GM19324 (cell line): ENCODE results near the gene CREBBP.

Source experiments
- ATAC-seq: cut with Tn5 transposase; IDR thresholded peaks from one replicate; pipeline ENCODE4 v1.9.1; 2021; ENCODE audit warnings: mild to moderate bottlenecking, moderate library complexity; ENCODE audit not compliant: unreplicated experiment, low FRiP score

CREBBP gene

DNA sequence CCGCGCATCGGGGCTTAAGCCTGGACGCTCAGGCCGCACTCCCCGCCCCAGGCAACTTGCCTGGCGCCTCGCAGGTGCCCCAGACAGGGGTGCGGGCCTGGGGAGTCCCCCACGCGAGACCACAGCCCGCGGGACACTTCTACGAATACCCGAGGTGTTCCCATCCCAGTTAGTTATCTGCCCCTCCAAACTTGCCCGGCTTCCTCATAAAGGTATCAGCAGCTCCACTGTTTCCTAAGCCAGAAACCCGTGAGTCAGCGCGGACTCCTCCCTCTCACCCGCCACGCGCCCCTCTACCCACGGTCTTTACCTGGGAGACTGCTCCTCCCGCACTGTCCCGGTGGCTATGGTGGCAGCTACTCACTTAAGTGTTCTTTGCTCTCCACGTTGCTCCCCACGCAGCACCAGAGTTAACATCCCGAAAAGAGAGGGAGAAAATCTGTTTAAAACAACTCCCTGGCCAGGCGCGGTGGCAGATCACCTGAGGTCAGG, 1.0 kb upstream of the CREBBP start:
- ATAC-seq = no peak

DNA sequence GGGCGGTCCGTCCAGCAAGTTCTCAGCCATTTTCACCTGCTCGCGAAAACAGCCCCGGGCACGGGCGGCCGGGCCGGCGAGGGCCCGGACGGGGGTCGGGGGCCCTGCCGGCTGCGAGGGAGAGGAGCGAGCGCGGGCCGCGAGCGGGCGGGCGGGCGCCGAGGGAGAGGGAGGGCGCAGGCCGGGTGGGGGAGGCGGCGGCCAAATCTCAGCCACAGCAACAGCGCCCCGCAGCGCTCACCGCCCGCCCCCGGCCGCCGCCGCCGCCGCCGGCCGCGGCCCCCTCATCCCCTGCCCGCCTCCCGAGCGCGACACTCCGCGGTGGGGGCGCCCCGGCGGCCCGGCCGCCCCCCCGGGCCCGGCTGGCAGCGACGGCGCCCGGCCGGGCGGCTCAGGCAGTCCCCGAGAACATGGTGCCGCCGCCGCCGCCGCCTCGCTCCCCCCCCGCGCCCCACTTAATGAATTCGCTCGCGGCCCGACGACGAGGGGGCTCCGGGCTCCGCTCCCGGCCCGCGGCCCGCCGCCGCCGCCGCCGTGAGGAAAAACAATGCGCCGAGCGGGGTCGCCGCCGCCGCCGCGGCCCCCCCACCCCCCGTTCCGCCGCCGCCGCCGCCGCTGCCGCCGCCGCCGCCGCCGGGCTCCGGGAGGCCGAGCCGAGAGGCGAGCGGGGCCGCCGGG, 487 bp downstream of the CREBBP start:
- ATAC-seq = peak; percentile 62

DNA sequence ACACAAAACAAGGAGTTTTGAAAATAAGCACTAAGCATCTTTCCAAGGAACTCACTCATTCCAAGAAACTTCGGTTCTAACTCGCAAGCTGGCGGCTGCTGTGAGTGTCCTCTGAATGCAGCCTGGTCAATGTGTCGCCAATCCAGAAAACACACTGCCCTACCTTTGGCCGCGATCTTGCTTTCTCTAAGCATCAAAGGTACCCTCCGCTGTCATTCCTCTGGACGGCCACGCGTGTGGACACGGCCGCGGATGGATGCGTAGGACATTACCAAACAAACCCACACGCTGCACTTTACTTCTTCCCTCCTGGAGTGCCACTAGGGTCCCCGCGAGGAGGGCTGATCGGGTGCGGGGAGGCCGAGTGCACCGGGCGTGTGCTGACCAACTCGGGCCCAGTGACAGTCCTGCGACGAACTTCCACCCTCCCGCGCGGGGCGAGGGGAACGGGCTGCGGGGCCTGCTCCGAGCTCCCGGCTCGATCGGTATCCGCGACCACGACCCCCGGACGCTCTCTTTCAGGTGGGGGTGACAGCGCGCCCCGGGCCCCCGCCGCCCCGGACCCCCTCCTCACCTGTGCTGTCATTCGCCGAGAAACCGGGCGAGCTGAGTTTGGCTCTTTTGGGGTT, 1.1 kb downstream of the CREBBP start:
- ATAC-seq = peak; percentile 6

DNA sequence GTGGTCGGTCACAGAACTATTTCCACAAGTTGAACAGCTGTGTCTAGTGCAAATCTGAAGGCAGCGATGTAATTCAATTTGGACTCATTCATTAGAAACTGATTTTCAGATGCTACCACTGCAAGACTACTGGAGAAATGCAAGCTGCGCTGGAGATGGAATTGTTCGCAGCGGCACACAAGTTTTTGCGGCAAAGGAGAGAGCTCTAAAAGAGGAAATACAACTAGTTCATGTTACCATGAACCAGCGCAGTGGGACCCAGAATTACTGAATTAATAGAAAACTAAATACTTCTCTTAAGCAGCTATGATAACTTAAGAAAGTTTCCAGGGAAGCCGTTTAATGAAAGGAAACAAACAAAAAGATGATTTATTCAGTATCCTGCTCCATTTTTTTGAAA, 1.9 kb downstream of the CREBBP start:
- no peak for ATAC-seq

DNA sequence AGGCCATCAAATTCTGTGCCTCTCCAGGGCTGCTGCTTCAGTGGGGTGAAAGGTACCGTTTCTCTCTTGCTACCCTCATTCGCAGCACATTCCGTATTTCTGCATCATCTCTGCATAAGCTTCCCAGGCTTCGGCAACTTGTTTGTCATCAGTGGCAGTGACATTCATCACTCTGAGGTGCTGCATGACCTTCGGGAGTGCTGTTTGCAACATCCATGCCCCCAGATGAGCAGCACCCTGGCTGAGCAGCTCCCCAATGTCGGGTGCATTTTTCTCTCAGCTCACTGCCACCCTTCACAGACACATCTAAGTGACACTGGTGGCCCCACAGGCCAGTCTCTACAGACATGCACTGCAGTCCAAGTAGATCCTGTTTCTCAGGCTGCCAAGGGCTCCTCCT, 3.8 kb downstream of the CREBBP start:
- no peak for ATAC-seq

DNA sequence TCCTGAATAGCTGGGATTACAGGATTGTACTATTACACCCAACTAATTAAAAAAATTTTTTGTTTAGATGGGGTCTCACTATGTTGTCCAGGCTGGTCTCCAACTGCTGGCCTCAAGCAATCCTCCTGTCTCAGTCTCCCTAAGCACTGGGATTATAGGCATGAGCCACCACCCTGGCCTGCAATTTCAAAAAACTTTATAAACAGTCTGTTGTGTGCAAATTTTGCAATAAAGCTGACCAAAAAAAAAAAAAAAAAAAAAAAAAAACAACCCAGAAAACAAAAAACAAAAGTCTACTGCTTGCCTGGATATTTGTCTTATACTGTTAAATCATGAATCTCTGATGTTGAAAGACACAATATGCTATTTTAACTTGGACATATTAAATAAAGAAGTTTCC, 4.4 kb downstream of the CREBBP start:
- no peak for ATAC-seq

DNA sequence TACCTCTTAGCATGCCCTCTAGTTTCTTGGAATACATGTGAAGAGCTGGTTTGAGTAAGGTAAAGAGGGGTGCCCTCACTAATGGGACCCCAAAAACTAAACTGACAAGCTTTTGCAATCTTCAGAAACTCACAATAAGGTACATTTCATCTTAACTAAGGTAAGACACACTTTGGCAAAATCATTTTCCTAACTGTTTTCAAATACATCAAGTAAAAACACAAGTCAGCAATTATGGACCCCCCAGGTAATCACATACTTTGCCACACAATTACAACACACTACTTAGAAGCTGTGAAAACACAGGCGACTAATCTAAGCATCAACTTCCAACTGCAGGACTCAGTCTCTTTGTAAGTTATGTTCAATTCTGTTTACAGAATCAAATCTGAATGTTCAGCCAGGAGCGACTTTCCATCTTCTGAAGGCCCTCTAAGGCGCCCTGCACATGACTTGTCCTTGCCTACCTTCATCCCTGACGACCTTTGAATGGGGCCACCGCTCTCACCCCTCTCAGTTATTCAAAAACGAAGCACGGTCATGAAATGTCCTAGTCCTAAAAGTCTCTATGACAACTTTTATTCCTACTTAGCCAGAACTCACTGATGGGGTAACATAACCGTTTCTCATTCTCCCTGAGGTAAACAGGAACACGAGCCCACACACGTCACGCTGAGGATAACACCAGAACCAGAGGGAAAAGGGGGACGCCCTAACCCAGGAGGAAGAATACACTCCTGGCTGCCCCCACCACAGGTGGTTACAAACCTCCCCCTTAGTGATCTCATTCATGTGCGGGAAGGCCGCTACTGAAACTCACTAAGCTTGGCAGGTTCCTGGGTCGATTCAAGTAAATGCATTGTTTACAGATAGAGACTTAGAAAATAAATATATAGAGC, 5.5 kb downstream of the CREBBP start:
- no peak for ATAC-seq

DNA sequence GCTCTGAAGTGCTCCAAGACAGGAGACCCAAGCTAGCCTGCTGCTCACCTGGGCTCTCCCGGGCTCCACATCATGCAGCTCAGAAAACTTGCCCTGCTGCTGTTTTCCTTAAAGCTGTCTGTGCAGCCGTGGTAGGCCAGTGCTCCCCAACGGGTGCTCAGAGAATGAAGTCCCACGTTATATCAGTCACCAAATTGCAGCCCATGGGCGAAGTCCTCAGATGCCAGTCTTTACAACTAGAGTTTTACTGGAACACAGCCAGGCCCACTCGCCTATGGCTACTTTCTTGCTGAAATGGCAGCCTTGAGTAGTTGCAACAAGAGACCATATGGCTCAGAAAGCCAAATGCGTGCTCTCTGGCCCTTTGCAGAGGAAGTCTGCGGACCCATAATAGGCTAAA, 6.3 kb downstream of the CREBBP start:
- ATAC-seq = no peak

DNA sequence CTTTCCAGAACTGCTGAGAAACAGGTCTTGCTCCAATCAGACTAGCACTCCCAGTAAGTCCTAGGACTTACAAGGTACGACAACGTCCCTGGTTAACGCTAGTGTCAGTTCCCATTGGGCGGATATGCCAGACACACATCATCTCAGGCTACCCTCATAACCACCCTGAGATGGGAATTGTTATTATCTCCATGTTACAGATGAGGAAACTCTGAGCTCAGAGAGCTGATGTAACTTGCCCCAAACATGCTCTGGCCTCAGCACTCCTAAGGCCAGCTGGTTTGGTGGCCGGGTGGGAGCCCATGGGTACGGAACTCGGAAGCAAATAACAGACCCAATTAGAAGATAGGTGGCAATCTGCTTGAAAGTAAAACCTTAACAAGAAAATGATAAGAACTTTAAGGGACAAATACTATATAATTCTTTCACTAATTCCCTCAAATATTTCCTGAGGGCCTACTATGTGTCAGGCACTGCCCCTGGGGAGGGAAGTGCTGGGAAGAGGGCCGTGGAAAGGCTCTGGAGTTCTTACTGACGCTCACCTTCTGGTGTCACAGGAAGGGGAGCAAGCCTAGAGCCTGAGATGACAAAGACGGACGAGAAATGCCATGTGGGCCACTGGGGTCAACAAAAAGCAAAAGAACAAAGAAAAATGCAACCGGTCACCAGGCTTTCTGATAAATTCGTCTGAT, 6.9 kb downstream of the CREBBP start:
- no peak for ATAC-seq

DNA sequence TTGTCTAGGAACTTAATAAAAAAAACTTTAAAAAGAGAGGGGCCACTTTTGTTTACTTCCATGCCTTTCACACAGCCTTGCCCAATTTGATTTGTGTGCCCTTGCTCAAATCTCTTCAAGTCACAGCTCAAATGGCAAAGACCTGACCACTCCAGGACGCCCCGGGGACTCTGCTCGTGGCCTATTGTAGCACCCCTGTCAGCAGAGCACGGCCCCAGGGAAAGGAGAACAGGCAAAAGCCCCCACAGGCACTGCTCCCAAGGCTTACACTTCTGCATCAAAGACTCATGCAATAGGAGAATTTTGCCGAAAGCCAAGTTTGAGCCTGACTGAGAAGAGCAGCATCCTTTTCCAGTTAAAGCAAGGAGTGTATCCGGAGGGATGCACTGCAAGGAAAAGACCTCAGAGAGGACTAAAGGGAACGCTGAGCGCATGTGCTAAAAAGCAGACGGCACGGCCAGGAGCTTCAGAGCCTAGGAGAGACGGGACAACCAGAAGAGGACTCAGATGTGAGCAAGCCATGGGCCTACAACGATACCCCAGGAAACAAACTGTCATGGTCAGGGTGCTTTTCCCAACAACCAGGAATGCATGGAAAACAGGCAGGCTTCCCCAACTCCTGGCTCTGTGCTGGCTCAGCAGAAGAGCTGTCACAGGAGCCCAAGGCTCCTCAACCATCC, 8.2 kb downstream of the CREBBP start:
- ATAC-seq = no peak

DNA sequence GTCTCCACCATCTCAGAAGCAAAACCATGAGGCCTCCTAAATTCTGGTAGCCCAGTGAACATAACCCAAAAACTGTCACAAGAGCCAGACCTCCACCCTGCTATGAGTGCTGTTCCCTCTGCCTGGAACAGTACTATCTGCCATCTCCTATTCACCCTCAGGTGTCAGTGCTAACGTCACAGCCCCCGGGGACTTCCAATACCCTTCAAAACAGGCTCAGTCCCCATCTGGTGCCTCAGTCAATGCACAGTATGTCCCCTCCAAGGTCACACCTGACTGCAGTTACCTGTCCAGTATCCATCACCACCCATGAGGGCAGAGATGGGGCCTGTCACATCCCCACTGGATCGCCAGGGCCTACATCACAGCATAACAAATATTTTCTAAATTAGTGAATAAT, 11.5 kb downstream of the CREBBP start:
- ATAC-seq = no peak

DNA sequence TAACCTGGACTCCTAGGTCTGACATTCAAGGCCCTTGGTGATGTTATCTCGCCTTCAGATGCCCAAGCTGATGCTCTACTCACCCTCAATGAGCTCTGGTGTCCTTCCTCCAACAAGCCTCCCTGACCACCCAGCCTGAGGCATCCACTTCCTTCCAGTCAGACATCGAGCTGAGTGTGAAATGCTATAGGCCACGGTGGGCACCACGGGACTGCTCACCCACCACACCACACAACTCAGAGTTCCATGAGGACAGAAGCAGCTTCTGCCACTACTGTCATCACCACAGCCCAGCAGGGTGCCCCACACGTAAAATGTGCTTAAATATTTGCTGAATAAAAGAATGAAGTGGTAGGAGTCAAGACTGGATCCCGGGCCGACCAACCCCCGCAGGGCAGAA, 12.0 kb downstream of the CREBBP start:
- no peak for ATAC-seq

DNA sequence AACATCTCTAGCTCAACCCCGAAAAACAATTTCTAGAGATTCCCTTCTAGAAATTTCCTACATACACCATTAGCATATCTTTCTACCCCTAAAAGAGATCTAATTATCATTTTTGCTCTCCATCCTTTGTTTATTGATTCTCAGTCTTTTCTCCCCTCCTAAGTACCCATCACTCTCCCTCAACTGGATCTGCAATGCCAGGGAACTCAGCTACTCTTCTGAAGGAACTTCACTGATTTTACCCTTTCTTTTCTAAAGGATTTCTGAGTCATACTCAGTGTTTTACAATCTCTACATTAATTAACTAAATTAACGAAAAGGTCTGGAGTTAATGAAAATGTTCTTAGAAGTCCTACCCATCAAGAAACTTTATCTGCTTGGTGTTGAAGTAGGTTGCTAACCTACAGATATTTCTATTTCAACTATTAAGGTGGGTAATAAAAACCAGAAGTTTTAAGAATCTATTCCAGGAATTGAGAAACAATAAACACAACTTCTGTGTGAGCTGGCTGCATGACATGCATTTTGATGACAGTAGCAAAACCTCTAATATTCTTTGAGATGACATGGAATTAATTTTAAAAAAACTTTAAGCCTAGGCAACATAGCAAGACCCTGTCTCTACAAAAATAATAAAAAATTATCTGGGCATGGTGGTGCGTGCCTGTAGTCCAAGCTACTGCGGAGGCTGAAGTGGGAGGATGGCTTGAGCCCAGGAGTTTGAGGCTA, 13.6 kb downstream of the CREBBP start:
- no peak for ATAC-seq

DNA sequence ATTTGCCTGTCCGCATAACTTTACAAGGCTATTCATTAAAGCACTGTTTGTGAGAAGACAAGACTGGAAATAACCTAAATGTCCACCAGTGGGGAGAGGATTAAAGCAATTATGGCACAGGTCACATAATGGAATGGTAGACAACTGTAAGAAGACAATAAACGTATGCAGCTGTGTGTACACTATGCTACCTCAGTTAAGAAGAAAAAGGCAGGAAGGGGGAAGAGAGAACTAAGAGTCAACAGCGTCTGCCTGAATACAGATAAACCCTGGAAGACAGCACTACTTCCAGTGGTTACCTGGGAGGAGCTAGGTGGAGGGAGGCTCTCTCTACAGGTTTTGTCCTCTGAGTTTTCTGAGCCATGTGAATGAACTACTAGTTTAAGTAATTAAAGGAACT, 15.3 kb downstream of the CREBBP start:
- ATAC-seq = no peak

DNA sequence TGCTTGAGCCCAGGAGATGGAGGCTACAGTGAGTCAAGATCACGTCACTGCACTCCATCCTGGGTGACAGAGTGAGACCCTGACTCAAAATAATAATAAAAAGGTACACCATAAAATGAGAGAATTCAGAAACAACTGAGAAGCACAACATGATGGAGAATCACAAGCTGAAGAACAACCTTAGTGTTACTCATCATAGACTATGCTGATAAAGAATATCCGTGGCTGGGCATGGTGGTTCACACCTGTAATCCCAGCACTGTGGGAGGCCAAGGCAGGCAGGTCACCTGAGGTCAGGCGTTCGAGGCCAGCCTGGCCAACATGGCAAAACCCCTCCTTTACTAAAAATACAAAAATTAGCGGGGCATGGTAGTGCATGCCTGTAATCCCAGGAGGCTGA, 16.0 kb downstream of the CREBBP start:
- no peak for ATAC-seq

DNA sequence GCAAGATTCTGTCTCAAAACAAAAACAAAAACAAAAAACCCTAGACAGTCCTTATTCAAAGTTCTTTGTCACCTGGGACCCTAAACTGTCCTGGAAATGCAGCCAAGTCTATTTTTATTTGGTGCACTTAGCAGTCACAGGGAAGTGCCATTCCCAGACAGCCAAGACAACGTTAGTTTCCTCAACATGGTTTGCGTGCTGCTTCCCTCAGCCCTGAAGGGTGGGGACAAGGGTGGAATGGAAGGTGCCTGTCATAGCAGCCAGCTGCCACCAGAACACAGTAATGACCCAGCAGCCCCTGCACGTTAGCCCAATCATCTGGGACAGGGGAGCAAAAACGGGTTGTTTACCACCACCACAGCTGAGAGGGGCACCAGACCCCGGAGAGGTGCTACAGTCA, 16.9 kb downstream of the CREBBP start:
- no peak for ATAC-seq

DNA sequence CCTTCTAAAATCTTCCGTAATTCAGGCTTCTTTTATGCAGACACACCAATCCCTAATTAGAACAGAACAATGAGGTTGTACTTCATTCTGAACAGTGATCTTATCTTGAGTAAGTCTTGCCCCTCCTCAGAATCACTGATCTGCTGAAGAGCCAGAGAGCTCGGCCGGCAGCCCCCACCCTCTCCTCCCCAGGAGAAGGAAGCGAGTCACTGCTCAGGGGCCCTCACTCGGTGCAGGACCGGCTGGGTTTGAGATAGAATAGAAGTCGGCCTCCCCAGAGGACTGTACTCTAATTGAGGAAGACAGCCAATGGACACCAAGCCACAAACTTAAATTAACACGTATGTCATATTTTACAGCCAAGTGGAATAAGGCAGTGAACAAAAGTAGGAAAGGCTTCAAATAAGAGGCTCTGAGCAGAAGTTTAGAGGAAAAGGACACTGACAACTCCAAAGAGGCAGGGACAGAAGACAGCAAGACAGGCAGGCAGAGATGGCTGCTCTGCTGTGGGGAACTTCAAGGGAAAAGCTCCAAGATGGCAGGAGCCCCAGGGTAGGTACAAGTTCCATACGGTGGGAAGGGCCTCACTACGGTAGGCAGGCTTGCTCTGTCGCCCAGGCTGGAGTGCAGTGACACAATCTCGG, 18.6 kb downstream of the CREBBP start:
- ATAC-seq = no peak

DNA sequence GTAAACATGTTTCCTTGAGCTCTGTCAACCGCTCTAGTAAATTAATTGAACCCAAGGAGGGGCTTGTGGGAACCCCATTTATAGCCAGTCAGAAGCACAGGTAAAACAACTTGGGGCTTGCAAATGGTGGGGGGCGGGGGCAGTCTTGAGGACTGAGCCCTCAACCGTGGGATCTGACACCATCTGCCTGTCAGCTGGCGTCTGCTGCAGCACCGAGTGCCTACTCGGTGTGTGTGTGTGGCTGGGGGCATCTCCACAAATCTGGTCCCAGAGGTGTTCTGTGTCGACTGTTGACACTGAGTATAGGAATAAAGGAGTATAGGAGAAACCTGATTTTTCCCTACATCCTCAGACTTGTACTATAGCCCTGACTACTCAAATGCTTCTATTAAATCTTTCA, 20.6 kb downstream of the CREBBP start:
- no peak for ATAC-seq

DNA sequence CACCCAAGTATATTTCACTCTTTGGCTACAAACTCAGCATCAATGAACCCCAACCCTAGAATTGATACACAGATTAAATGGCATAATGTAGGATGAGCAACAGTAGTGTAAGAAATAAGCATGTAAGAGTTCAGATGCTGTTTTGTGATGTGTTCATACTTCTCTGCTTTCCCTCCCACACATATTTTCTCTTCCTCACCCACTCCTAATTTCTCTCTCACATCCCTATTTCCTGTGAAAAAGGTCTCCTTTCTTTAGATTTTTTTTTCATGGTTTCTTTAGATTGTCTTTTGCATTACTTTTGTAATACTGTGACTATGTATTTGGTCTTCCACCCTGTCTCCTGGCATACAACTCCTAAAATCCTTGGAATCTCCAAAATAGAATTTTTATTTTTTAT, 21.7 kb downstream of the CREBBP start:
- ATAC-seq = no peak
